TTC549 (cell line): ENCODE measurements around the gene PARP8.
"Not testable (repeated sequence)": the region's sequence is repeated elsewhere in the genome, so short reads cannot be mapped to it uniquely, and the experiment has no call there.

ENCODE experiments used
- FAIRE-seq: peaks from 2 replicates; lab custom pipeline; 2012; peaks lifted over from hg19 to GRCh38; lab: Jason Lieb, UNC

PARP8 gene

GRCh38 chr5:50666261-50667022 is at the start of gene PARP8:
Gene PARP8 (plus strand): TSS chr5:50666637. CDS start chr5:50667096, 459 bp downstream.
- FAIRE-seq, result no peak

GRCh38 chr5:50623666-50624065 is 42.8 kb upstream of the PARP8 start:
- no peak for FAIRE-seq

GRCh38 chr5:50634866-50635265 is 31.6 kb upstream of the PARP8 start:
- FAIRE-seq, result not testable (repeated sequence)

- FAIRE-seq, result not testable (repeated sequence)
Observed at GRCh38 chr5:50637576-50637975, 28.9 kb upstream of the PARP8 start.

- FAIRE-seq, result no peak
Observed at GRCh38 chr5:50646591-50646990, 19.8 kb upstream of the PARP8 start.

GRCh38 chr5:50647726-50648125 is 18.7 kb upstream of the PARP8 start:
- FAIRE-seq, result no peak

- FAIRE-seq, result no peak
Observed at GRCh38 chr5:50653946-50654345, 12.5 kb upstream of the PARP8 start.

- no peak for FAIRE-seq
Observed at GRCh38 chr5:50655067-50655809, 11.2 kb upstream of the PARP8 start.

- FAIRE-seq, result no peak
Observed at GRCh38 chr5:50655810-50656205, 10.6 kb upstream of the PARP8 start.

- FAIRE-seq, result no peak
Observed at GRCh38 chr5:50657044-50657443, 9.4 kb upstream of the PARP8 start.

- no peak for FAIRE-seq
Observed at GRCh38 chr5:50658246-50658645, 8.2 kb upstream of the PARP8 start.

GRCh38 chr5:50663636-50664035 is 2.8 kb upstream of the PARP8 start:
- FAIRE-seq, result no peak

GRCh38 chr5:50665091-50665490 is 1.3 kb upstream of the PARP8 start:
- no peak for FAIRE-seq

- FAIRE-seq, result not testable (repeated sequence)
Observed at GRCh38 chr5:50665761-50666202, 655 bp upstream of the PARP8 start.

- FAIRE-seq, result no peak
Observed at GRCh38 chr5:50667023-50667652, 701 bp downstream of the PARP8 start.

GRCh38 chr5:50667653-50668595 is 1.5 kb downstream of the PARP8 start:
- FAIRE-seq, result no peak

GRCh38 chr5:50668636-50669035 is 2.2 kb downstream of the PARP8 start:
- FAIRE-seq, result not testable (repeated sequence)

- FAIRE-seq, result no peak
Observed at GRCh38 chr5:50672663-50673062, 6.2 kb downstream of the PARP8 start.

- FAIRE-seq, result not testable (repeated sequence)
Observed at GRCh38 chr5:50673444-50673843, 7.0 kb downstream of the PARP8 start.

GRCh38 chr5:50675385-50675784 is 8.9 kb downstream of the PARP8 start:
- FAIRE-seq, result no peak

GRCh38 chr5:50679554-50679953 is 13.1 kb downstream of the PARP8 start:
- FAIRE-seq, result not testable (repeated sequence)

- FAIRE-seq, result no peak
Observed at GRCh38 chr5:50684721-50685120, 18.3 kb downstream of the PARP8 start.
